Thyroid gland (tissue), 4 donors: ENCODE data around the gene C2orf92. TPM values are rescaled to one million over a fixed set of nuclear protein-coding genes. Genes with fewer than 3 reads are reported as not detected.
A peak's percentile ranks its signal among the peaks of the same experiment; 100 is the strongest.

Source experiments
- DNase-seq, 2 donors: peaks; one replicate each; pipeline ENCODE4 v3.0.0-alpha.2; 2019
- H3K27ac ChIP-seq, 3 donors: fragments of 200-600 bp; sonication (generic); 1 replicate in 2 of 3; 2 replicates in 1 of 3; pipeline ENCODE4 v1.5.1; 2016 to 2019; ENCODE audit warnings: mild to moderate bottlenecking in 1 of 3, moderate library complexity in 1 of 3
- H3K27me3 ChIP-seq: fragments of 200-600 bp; sonication (generic); one replicate; pipeline ENCODE4 v1.5.1; 2019
- H3K36me3 ChIP-seq, 2 donors: fragments of 200-600 bp; sonication (generic); one replicate each; pipeline ENCODE4 v1.5.1; 2016 to 2019
- H3K4me1 ChIP-seq, 2 donors: fragments of 200-600 bp; sonication (generic); one replicate each; pipeline ENCODE4 v1.5.1; 2017 to 2019
- H3K4me3 ChIP-seq, 3 donors: fragments of 200-600 bp; sonication (generic); replicated peaks in 1 of 3; 1 replicate in 2 of 3; 2 replicates in 1 of 3; pipeline ENCODE4 v1.5.1; 2016; ENCODE audit warnings: mild to moderate bottlenecking in 1 of 3
- H3K9me3 ChIP-seq: fragments of 200-600 bp; sonication (generic); one replicate; pipeline ENCODE4 v1.5.1; 2017
- CTCF ChIP-seq, 6 experiments: fragments of 200-600 bp in 3 of 6; fragments of 450-650 bp in 3 of 6; sonication (generic) in 3 of 6; IDR thresholded peaks; one replicate each; pipeline ENCODE4 v1.5.1; 2016 to 2019; ENCODE audit warnings: antibody characterized with exemption in 6 of 6, mild to moderate bottlenecking in 2 of 6, inconsistent platforms in 1 of 6, moderate library complexity in 1 of 6
- POLR2A ChIP-seq, 2 donors: fragments of 450-650 bp; IDR thresholded peaks; one replicate each; pipeline ENCODE4 v1.6.1; 2017; ENCODE audit warnings: antibody characterized with exemption in 2 of 2, mild to moderate bottlenecking in 2 of 2, moderate library complexity in 1 of 2
- WGBS, 2 donors: methylation state at CpG; one replicate each; pipeline ENCODE4 v1.1.5; 2017; 5-methylcytosine and 5-hydroxymethylcytosine counted together
- intact Hi-C: fragments of 100-400 bp; cut with DNase I; formaldehyde crosslinking; loops from one replicate; pipeline ENCODE4 v1.15.1; 2023
- total RNA-seq, 4 donors: library from RNA; depleted of rRNA; stranded (reverse); fragments of >200 nt; gene quantifications; one replicate each; pipeline ENCODE4 v1.2.3, GENCODE V29; 2016

Gene C2orf92
- total RNA-seq, 4 donors from 2014 or later: 9.8 to 36.5 (median 30.7) TPM

GRCh38 chr2:97718051-97718882 lies 48.8 kb downstream of the C2orf92 start:
- H3K4me1 ChIP-seq: no peaks in the 10 kb centered on the region
- no peaks in the 10 kb centered on the region for H3K27me3 ChIP-seq
- TF ChIP-seq CTCF (IDR thresholded peaks at IDR 0.05) (no peak), POLR2A (IDR thresholded peaks at IDR 0.05) (no peak)
- H3K36me3 ChIP-seq: no peaks in the 10 kb centered on the region
- no peaks in the 10 kb centered on the region for H3K9me3 ChIP-seq
- no peak overlapping the region for H3K4me3 ChIP-seq
- WGBS, 2 donors: 77 to 84% methylated on average over 14 to 20 of the region's 21 CpGs
- intact Hi-C loops: no loop called here
- DNase-seq: peak in 1 of 2 donors; percentile 7
- no peak overlapping the region for H3K27ac ChIP-seq

GRCh38 chr2:97718942-97719341 lies 49.4 kb downstream of the C2orf92 start:
- intact Hi-C loops: no loop called here
- 83 to 96% methylated on average over 3 of the region's 3 CpGs for WGBS, 2 donors

GRCh38 chr2:97719362-97720155 lies 50.0 kb downstream of the C2orf92 start:
- Histone ChIP-seq H3K4me1 (no peaks in the 10 kb centered on the region), H3K27ac (no peak overlapping the region), H3K4me3 (no peak overlapping the region), H3K9me3 (no peaks in the 10 kb centered on the region), H3K27me3 (no peaks in the 10 kb centered on the region), H3K36me3 (no peaks in the 10 kb centered on the region)
- intact Hi-C loops: no loop called here
- DNase-seq: no peak
- 95% methylated on average over 16 of the region's 16 CpGs for WGBS, 2 donors
- TF ChIP-seq POLR2A (IDR thresholded peaks at IDR 0.05): no peak
- no peak for TF ChIP-seq CTCF (IDR thresholded peaks at IDR 0.05)

More at GRCh38 chr2:97718942-97719341, 49.4 kb downstream of the C2orf92 start:
- Histone ChIP-seq H3K4me1 (no peaks in the 10 kb centered on the region), H3K4me3 (no peak overlapping the region), H3K9me3 (no peaks in the 10 kb centered on the region), H3K27me3 (no peaks in the 10 kb centered on the region), H3K27ac (no peak overlapping the region), H3K36me3 (no peaks in the 10 kb centered on the region)
- TF ChIP-seq CTCF (IDR thresholded peaks at IDR 0.05) (no peak), POLR2A (IDR thresholded peaks at IDR 0.05) (no peak)
- DNase-seq: no peak

- H3K4me3 ChIP-seq: no peak overlapping the region
- WGBS, 2 donors: 50 to 64% methylated on average over 2 of the region's 2 CpGs
These were observed 51.2 kb downstream of the C2orf92 start for GRCh38 chr2:97720746-97721145.

More at GRCh38 chr2:97720746-97721145, 51.2 kb downstream of the C2orf92 start:
- intact Hi-C loops: no loop called here
- Histone ChIP-seq H3K36me3 (no peaks in the 10 kb centered on the region), H3K4me1 (no peaks in the 10 kb centered on the region), H3K9me3 (no peaks in the 10 kb centered on the region), H3K27ac (no peak overlapping the region), H3K27me3 (no peaks in the 10 kb centered on the region)
- TF ChIP-seq POLR2A (IDR thresholded peaks at IDR 0.05): no peak
- no peak for TF ChIP-seq CTCF (IDR thresholded peaks at IDR 0.05)
- no peak for DNase-seq
